Osteocyte (in vitro differentiated cells): ENCODE data around the gene COL27A1. TPM values are rescaled to one million over a fixed set of nuclear protein-coding genes. Genes with fewer than 3 reads are reported as not detected.

Experiments used
- DNase-seq: peaks from one replicate; pipeline ENCODE4 v3.0.0; 2021; ENCODE audit warnings: mixed read lengths; ENCODE audit not compliant: unreplicated experiment; ENCODE audit errors: extremely low spot score
- H3K27ac Mint-ChIP-seq: one replicate; pipeline ENCODE4 v1.8.0; 2021; ENCODE audit warnings: mild to moderate bottlenecking, mixed read lengths; ENCODE audit not compliant: unreplicated experiment
- H3K27me3 Mint-ChIP-seq: one replicate; pipeline ENCODE4 v1.8.0; 2021; ENCODE audit warnings: mixed read lengths; ENCODE audit not compliant: unreplicated experiment
- H3K36me3 Mint-ChIP-seq: one replicate; pipeline ENCODE4 v1.8.0; 2021; ENCODE audit warnings: mixed read lengths; ENCODE audit not compliant: unreplicated experiment
- H3K4me1 Mint-ChIP-seq: one replicate; pipeline ENCODE4 v1.8.0; 2021; ENCODE audit warnings: mixed read lengths; ENCODE audit not compliant: unreplicated experiment
- H3K4me3 Mint-ChIP-seq: one replicate; pipeline ENCODE4 v1.8.0; 2021; ENCODE audit warnings: mild to moderate bottlenecking, moderate library complexity, mixed read lengths; ENCODE audit not compliant: unreplicated experiment
- H3K9me3 Mint-ChIP-seq: one replicate; pipeline ENCODE4 v1.8.0; 2021; ENCODE audit warnings: mixed read lengths; ENCODE audit not compliant: unreplicated experiment
- total RNA-seq: library from RNA; stranded (reverse); gene quantifications from 2 replicates; pipeline ENCODE4 v1.2.1, GENCODE V29; 2021
- TF ChIP-seq, protein P1 (sequence below): fragments of 200-600 bp; sonication (generic); IDR thresholded peaks from 2 replicates; pipeline ENCODE4 v1.5.0; 2021; ENCODE audit warnings: antibody characterized with exemption, mild to moderate bottlenecking, moderate library complexity

COL27A1 gene
- total RNA-seq, 1 donor from 2014 or later: 44.4 TPM

DNA sequence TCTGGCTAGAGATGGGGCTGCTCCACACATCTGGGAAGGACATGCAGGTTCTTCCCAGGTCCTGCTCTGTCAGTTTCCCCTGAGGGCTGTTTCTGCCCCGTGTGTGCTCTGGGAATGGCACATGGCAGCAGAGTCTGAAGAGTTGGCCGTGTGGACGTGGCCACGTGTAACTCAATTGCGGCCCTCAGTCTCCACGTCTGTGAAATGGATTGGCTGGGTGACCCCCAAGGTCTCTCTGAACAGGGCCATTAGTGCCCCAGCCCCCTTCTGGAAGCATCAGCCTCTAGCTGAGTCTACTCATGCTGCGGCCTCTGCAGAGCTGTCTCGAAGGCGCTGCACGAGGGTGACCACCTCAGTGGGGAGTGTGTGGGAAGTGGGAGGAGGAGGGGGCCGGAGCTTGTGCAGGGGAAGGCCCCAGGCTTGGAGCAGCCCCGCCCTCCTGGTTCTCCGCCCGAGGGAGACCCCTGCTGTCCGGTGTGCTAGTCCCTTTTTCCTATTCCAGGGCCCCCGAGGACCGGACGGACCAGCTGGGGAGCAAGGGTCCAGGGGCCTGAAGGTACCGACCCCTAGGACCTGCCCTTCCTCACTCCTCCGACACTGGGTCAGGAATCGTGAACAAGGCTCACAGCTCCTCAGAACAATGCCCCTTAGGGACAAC lies 108.6 kb downstream of the COL27A1 start:
- Mint-ChIP-seq H3K9me3 (no peaks in the 10 kb centered on the region), H3K4me1 (peaks cover 3% of the 10 kb centered on the region), H3K27me3 (no peaks in the 10 kb centered on the region), H3K4me3 (no peak overlapping the region), H3K27ac (no peak overlapping the region), H3K36me3 (peaks cover 11% of the 10 kb centered on the region)
- TF ChIP-seq, protein P1, sequence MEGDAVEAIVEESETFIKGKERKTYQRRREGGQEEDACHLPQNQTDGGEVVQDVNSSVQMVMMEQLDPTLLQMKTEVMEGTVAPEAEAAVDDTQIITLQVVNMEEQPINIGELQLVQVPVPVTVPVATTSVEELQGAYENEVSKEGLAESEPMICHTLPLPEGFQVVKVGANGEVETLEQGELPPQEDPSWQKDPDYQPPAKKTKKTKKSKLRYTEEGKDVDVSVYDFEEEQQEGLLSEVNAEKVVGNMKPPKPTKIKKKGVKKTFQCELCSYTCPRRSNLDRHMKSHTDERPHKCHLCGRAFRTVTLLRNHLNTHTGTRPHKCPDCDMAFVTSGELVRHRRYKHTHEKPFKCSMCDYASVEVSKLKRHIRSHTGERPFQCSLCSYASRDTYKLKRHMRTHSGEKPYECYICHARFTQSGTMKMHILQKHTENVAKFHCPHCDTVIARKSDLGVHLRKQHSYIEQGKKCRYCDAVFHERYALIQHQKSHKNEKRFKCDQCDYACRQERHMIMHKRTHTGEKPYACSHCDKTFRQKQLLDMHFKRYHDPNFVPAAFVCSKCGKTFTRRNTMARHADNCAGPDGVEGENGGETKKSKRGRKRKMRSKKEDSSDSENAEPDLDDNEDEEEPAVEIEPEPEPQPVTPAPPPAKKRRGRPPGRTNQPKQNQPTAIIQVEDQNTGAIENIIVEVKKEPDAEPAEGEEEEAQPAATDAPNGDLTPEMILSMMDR: peak; percentile 56
- no peak for DNase-seq

DNA sequence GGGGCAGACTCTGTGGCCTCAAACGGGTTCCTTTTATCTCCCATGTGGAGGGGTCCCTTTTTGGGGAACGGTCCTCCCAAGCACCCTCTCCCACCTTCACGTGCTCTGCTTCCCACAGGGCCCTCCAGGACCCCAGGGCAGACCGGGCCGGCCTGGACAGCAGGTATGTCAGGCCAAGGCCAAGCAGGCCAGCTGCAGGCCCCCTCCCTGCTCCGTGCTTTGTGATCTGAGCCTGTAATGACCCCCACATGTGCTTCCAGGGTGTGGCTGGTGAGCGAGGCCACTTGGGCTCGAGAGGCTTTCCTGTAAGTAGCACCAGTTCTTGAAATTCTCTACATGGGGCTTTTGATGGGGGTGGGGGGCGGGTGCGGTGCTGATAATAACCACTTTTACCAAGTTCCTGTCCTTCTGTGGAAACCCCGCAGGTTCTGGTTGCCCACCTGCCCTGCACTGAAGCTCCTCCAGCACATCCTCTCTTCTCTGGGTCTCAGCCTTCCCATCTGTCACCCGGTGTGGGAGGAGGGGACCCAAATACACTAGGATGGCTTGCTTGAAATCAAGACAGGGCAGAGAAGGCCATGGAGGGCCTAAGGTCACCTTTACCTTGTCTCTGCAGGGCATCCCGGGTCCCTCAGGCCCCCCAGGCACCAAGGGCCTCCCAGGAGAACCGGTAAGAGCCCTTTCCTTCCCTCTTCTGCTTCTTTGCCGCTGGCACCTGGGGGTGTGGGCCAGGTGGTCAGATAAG lies 109.6 kb downstream of the COL27A1 start:
- Mint-ChIP-seq H3K36me3 (peaks cover 10% of the 10 kb centered on the region), H3K9me3 (no peaks in the 10 kb centered on the region), H3K4me1 (peaks cover 3% of the 10 kb centered on the region), H3K27me3 (no peaks in the 10 kb centered on the region), H3K4me3 (no peak overlapping the region), H3K27ac (no peak overlapping the region)
- DNase-seq: no peak
- TF ChIP-seq, protein P1: no peak

DNA sequence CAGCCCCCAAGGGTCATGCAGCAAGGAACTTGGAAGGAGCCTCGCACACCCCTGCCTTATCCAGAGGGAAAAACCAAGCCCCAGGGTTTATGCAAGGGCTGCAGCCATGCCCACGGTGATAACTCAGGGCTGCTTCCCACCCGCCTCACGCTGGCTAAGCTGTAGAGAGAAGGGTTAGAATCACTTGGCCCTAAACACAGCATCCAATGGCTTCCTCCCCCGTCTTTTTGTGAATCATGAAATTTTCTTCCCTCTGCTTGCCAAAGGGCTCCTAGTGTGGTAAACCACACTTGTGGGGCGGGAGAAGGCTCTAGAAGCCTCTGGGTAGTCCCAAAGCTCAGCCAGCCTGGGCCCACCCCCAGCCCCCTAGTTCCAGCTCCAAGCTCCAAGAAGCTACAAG lies 111.6 kb downstream of the COL27A1 start:
- Mint-ChIP-seq H3K27ac (no peak overlapping the region), H3K4me1 (peaks cover 3% of the 10 kb centered on the region), H3K9me3 (no peaks in the 10 kb centered on the region), H3K27me3 (no peaks in the 10 kb centered on the region), H3K36me3 (peaks cover 20% of the 10 kb centered on the region), H3K4me3 (no peak overlapping the region)
- TF ChIP-seq, protein P1: no peak
- DNase-seq: no peak

DNA sequence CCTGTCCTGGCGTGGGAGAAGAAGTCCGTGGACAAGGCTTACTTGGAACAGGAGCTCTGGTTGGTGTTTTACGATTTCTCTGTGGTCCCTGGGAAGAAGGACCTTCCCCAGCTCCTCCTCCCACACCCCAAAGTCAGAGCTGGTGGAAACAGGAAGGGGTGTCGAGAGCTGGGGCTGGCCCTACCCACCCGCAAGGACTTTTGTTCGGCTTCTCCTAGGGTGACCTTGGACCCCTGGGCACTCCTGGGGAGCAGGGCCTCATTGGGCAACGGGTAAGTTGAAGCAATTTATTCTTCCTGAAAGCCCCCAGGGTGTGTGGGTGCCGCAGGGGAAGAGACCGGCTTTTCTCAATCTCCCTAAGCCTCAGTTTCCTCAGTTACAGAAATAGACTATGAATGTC lies 113.7 kb downstream of the COL27A1 start:
- Mint-ChIP-seq H3K4me1 (no peaks in the 10 kb centered on the region), H3K4me3 (no peak overlapping the region), H3K27me3 (no peaks in the 10 kb centered on the region), H3K27ac (no peak overlapping the region), H3K36me3 (peaks cover 25% of the 10 kb centered on the region), H3K9me3 (no peaks in the 10 kb centered on the region)
- no peak for DNase-seq
- TF ChIP-seq, protein P1: no peak
